T-helper 17 cell (primary cell): Measurements from ENCODE around the gene GHDC. TPM values are rescaled to one million over a fixed set of nuclear protein-coding genes. Genes with fewer than 3 reads are reported as not detected.

Source experiments
- ATAC-seq: fragments of 150-1000 bp; cut with Tn5 transposase; 2 replicates; pipeline ENCODE4 v1.10.0; 2021; ENCODE audit warnings: mild to moderate bottlenecking, moderate library complexity
- DNase-seq, 3 donors: peaks; one replicate each; pipeline versions ENCODE4 v3.0.0 to v3.0.0-alpha.2; 2020 to 2021
- H3K9me3 ChIP-seq: one replicate; pipeline ENCODE4 v1.7.0; 2013; ENCODE audit warnings: low read length, mild to moderate bottlenecking; ENCODE audit not compliant: control insufficient read depth, poor library complexity, severe bottlenecking
- H3K27ac Mint-ChIP-seq: one replicate; pipeline ENCODE4 v1.8.0; 2022; ENCODE audit warnings: mild to moderate bottlenecking, moderate library complexity, mixed read lengths
- H3K27me3 Mint-ChIP-seq: one replicate; pipeline ENCODE4 v1.8.0; 2022; ENCODE audit warnings: mixed read lengths
- H3K36me3 Mint-ChIP-seq: one replicate; pipeline ENCODE4 v1.8.0; 2022; ENCODE audit warnings: low read depth, mixed read lengths
- H3K4me1 Mint-ChIP-seq: one replicate; pipeline ENCODE4 v1.8.0; 2022; ENCODE audit warnings: mild to moderate bottlenecking, mixed read lengths
- H3K4me3 Mint-ChIP-seq: one replicate; pipeline ENCODE4 v1.8.0; 2022; ENCODE audit warnings: mild to moderate bottlenecking, moderate library complexity, mixed read lengths
- total RNA-seq, 4 donors: library from RNA in 2 of 4; stranded (reverse) in 2 of 4; gene quantifications; one replicate each; pipeline ENCODE4 v1.2.3 and lab custom pipeline; 2022 to 2026

GHDC gene
- total RNA-seq, 2 donors from 2014 or later, result 12.4 to 13.5 TPM

DNA sequence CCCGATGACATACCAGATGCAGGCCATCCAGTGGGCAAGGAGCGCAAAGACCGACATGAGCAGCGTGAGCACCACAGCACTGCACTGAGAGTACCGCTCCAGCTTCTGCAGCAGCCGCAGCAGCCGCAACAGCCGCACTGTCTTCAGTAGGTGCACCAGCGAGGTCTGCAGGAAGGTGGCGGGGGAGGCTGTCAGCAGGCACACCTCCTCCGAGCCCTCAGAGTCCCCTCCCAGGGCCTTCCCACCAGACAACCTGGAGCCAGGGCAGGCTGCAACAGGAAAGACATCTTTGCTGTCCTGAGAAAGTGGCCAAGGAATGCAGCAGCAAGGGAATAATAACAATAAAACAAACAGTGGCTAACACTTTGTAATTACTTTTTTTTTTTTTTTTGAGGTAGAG is 22.5 kb downstream of the GHDC start:
- no peaks in the 10 kb centered on the region for H3K9me3 ChIP-seq
- ATAC-seq (no peak), DNase-seq (no peak)
- Mint-ChIP-seq H3K36me3 (peaks cover 2% of the 10 kb centered on the region), H3K27me3 (peaks cover 5% of the 10 kb centered on the region), H3K4me1 (peaks cover 13% of the 10 kb centered on the region), H3K4me3 (no peak overlapping the region), H3K27ac (no peak overlapping the region)

DNA sequence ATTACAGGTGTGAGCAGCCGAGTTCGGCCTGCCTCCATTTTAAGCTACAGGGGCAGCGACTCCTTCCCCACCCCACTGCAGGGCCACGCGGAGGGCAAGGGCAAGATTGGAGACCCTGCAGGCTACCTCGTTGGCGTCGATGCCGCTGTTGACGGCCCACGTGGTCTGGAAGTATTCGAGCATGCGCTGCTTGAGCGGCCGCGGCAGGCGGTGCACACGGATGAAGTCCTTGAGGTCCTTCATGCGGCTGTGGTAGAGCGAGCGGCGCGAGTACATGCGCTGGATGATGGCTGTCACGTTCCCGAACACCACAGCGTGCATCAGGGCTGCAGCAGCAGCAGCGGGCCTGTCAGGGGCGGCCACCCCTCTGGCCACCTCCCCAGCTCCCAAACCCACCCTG is 24.9 kb downstream of the GHDC start:
- no peak overlapping the region for H3K4me3 Mint-ChIP-seq
- no peaks in the 10 kb centered on the region for H3K27me3 Mint-ChIP-seq
- H3K27ac Mint-ChIP-seq, result no peak overlapping the region
- H3K36me3 Mint-ChIP-seq, result peaks cover 2% of the 10 kb centered on the region
- H3K9me3 ChIP-seq, result no peaks in the 10 kb centered on the region
- ATAC-seq, result no peak
- no peak for DNase-seq
- peaks cover 9% of the 10 kb centered on the region for H3K4me1 Mint-ChIP-seq

DNA sequence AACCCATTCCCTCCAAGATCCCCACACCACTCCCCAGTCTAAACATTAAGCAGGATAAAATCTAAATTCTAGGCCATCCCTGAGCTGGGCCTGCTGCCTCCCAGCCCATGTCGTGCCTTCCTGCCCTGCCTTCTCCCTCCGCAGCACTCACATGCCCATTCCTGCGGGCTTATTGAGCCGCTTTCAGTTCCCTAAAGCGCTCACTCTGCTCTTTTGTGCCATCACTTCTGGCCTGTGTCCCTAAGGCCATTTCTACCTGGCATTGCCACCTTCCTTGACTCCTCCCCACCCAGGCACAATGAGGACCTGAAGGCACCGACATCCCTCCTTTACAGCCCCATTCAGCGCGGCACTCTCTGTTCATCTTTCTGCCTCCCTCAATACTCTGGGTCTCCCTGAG is 26.5 kb downstream of the GHDC start:
- no peaks in the 10 kb centered on the region for H3K27me3 Mint-ChIP-seq
- H3K9me3 ChIP-seq, result no peaks in the 10 kb centered on the region
- ATAC-seq, result no peak
- peaks cover 2% of the 10 kb centered on the region for H3K36me3 Mint-ChIP-seq
- H3K27ac Mint-ChIP-seq, result no peak overlapping the region
- no peak for DNase-seq
- peaks cover 12% of the 10 kb centered on the region for H3K4me1 Mint-ChIP-seq
- H3K4me3 Mint-ChIP-seq, result no peak overlapping the region

DNA sequence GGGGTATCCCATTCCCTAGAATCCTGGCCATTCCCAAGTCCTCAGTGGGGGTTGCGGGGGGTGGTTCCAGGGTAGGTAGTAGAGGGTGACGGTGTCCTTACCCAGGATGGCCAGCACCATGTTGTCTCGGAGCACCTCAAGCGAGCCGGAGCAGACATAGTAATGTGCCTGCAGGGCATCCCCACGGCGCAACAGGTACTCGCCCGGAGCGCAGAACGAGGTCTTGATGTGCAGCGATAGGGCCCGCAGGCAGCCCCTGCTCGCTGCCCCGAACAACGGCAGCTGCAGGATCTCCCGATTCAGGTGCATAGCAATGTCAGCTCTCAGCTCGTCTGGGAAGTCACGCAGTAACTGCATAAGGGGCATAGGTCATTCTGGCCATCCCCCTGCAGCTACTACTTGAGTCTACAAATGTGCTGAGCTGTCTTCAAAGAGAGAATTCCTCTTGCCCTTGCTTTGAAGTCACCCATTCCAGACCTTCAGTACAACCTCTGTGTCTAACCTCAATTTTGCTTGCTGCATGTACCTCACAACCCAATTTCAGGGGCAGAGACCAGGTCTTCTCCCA is 28.0 kb downstream of the GHDC start:
- no peak for ATAC-seq
- no peak overlapping the region for H3K27ac Mint-ChIP-seq
- H3K4me3 Mint-ChIP-seq, result no peak overlapping the region

DNA sequence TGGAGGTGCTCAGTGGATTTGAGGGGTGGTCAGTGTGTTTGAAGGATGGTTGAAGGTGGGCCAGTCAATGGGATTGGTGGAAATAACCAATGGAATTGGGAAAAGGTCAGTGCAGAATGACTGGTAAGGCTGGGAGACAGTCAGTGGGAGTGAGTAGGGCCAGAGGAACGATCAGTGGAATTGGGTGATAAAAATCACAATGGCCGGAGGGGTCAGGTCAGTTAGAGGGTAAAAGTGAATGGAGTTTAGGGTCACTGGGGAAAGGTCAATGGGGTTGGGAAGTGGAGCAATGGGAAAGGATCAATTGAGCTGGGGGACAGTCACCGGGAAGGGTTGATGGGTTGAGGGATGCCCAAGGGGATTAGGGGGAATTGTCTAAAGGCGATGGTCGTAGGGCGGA is 28.5 kb downstream of the GHDC start:
- Mint-ChIP-seq H3K27ac (no peak overlapping the region), H3K4me3 (no peak overlapping the region), H3K27me3 (no peaks in the 10 kb centered on the region), H3K4me1 (peaks cover 12% of the 10 kb centered on the region), H3K36me3 (peaks cover 2% of the 10 kb centered on the region)
- H3K9me3 ChIP-seq, result no peaks in the 10 kb centered on the region
- DNase-seq (no peak), ATAC-seq (no peak)

More for the DNA sequence above, 28.0 kb downstream of the GHDC start:
- no peaks in the 10 kb centered on the region for H3K9me3 ChIP-seq
- Mint-ChIP-seq H3K4me1 (peaks cover 12% of the 10 kb centered on the region), H3K27me3 (no peaks in the 10 kb centered on the region), H3K36me3 (peaks cover 2% of the 10 kb centered on the region)
- DNase-seq, result no peak

DNA sequence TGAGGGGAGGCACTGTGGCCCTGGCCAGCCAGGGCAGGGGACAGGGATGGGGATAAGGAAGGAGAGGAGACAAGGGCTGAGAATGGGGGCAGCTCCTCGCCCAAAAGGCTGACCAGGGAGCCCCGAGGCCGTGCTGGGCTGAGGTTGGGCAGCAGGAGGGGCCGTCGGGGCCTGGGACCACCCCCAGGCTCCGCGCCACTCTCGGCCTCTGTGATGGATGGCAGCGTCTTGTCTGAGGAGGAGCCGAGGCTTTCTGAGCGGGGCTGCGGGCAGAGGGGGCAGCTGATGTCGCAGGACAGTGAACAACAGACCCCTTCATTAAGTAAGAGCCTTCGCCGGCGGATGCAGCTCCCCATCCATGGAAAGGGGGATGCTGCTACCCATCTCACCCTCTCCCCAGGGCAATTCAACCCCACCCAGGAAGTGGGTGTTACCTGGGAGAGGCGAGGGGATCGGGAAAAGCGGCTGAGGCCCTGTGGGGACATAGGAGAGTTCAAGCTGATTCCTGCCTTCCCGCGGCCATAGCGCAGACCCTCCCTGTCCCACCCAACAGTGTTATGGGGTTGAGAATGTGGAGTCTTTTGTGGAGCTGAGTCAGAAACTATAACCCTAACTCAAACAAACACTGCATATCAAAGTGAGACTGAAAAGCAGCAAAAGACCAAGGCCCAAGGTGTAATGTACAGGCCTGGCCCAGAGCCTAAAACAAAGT is 30.4 kb downstream of the GHDC start:
- DNase-seq, result no peak
- peaks cover 12% of the 10 kb centered on the region for H3K4me1 Mint-ChIP-seq
- ATAC-seq, result no peak
- no peak overlapping the region for H3K4me3 Mint-ChIP-seq
- no peaks in the 10 kb centered on the region for H3K9me3 ChIP-seq
- no peaks in the 10 kb centered on the region for H3K27me3 Mint-ChIP-seq
- no peak overlapping the region for H3K27ac Mint-ChIP-seq
- H3K36me3 Mint-ChIP-seq, result no peaks in the 10 kb centered on the region

DNA sequence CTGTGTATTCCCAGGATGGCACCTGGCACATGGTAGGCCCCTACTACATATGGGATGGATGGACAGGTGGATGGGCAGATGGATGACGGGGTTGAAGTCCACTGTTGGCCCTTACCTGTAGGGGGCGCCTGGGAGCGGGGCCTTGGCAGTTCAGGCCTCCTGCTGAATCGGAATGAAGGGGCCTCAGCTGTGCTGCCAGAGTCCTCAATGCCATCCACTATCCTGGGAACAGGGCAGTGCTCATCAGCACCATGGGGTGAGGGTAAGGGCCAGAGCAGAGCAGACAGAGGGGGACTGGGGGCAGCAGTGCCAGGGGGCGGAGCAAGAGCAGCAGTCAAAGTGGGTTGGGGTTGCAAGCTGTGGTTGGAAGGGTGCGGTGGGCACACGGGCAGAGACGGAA is 31.2 kb downstream of the GHDC start:
- no peak overlapping the region for H3K27ac Mint-ChIP-seq
- ATAC-seq, result peak; percentile 32
- H3K9me3 ChIP-seq, result no peaks in the 10 kb centered on the region
- no peak for DNase-seq
- H3K4me3 Mint-ChIP-seq, result peak overlapping the region; percentile 33
- peaks cover 12% of the 10 kb centered on the region for H3K4me1 Mint-ChIP-seq
- H3K36me3 Mint-ChIP-seq, result no peaks in the 10 kb centered on the region
- no peaks in the 10 kb centered on the region for H3K27me3 Mint-ChIP-seq

DNA sequence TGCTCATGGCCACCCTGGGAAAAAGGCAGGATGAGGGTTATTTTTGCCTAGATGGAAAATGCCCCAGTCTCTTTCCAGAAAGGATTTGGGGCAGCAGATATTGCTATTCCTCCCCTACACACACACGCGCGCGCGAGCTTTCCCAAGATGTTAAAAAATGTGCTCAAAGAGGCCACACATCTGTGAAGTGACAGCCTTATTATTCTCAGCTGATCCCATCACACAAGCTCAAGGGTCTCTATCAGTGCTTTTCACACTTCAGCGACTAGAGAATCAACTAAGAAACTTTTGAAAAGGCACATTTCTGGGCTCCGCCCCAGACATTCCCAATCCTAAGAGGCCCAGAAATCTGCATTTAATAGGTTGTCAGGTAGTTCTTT is 33.8 kb downstream of the GHDC start:
- no peak overlapping the region for H3K27ac Mint-ChIP-seq
- DNase-seq (no peak), ATAC-seq (no peak)
- H3K9me3 ChIP-seq, result no peaks in the 10 kb centered on the region
- peaks cover 4% of the 10 kb centered on the region for H3K4me1 Mint-ChIP-seq
- H3K36me3 Mint-ChIP-seq, result no peaks in the 10 kb centered on the region
- H3K4me3 Mint-ChIP-seq, result no peak overlapping the region
- no peaks in the 10 kb centered on the region for H3K27me3 Mint-ChIP-seq

DNA sequence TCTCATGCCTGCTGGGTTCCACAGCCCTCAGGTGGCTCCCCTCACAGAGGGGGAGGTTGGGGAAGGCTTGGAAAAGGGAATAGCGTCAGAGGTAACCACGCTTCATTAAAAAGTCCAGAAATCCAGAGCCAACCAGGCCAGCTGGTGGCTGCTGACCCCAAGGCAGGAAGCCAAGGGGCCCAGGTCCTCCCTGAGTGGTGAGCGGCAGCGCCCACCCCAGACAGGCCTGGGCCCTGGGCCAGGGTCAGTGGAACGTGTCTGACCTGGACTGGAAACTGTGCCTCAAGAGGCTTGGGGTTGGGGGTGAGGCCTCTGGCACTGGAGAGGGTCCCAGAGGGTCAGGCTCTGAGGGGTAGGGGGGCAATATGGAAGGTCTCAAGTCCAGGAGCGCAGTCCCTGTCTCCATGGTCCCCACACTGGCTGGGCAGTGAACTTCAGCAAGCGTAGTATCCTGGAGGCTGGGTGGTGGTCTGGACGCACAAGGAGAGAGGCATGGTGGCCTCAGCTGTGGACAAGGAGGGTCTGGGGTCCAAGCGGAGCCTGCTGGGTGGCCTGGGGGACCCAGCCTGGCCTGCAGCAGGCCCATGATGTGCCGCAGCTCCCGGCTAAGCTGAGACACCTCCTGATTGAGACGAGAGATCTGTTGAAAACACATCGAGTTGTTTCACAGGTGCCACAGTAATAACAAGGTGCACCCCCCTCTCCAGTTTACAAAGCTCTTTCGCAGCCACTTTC is 34.3 kb downstream of the GHDC start:
- Mint-ChIP-seq H3K4me3 (no peak overlapping the region), H3K27ac (no peak overlapping the region), H3K4me1 (peaks cover 4% of the 10 kb centered on the region), H3K27me3 (no peaks in the 10 kb centered on the region), H3K36me3 (no peaks in the 10 kb centered on the region)
- no peak for ATAC-seq
- DNase-seq, result no peak
- H3K9me3 ChIP-seq, result no peaks in the 10 kb centered on the region

DNA sequence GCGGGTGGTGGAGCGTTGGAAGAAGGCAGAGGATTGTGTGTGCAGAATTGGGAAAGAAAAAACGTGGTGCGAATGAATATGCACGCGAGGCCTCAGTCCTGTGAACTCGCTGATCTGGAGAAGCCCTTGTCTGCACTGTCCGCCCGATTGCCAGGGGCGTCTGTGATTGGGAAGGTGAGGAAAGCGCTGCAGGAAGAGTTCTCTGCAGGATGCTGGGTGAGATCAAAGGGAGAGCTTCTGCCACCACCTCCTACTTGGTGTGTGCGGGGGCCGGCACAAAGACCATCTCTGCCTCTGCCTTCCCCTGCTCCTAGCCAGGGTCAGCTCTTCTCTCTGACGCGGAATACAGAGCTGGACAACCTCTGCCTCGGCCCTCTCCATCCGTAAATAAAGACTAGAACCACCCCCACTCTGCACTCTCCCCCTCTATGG is 38.7 kb downstream of the GHDC start:
- Mint-ChIP-seq H3K27me3 (no peaks in the 10 kb centered on the region), H3K4me1 (peaks cover 23% of the 10 kb centered on the region), H3K4me3 (peak overlapping the region; percentile 95), H3K27ac (peak overlapping the region; percentile 95), H3K36me3 (peaks cover 2% of the 10 kb centered on the region)
- no peaks in the 10 kb centered on the region for H3K9me3 ChIP-seq
- ATAC-seq (no peak), DNase-seq (no peak)

DNA sequence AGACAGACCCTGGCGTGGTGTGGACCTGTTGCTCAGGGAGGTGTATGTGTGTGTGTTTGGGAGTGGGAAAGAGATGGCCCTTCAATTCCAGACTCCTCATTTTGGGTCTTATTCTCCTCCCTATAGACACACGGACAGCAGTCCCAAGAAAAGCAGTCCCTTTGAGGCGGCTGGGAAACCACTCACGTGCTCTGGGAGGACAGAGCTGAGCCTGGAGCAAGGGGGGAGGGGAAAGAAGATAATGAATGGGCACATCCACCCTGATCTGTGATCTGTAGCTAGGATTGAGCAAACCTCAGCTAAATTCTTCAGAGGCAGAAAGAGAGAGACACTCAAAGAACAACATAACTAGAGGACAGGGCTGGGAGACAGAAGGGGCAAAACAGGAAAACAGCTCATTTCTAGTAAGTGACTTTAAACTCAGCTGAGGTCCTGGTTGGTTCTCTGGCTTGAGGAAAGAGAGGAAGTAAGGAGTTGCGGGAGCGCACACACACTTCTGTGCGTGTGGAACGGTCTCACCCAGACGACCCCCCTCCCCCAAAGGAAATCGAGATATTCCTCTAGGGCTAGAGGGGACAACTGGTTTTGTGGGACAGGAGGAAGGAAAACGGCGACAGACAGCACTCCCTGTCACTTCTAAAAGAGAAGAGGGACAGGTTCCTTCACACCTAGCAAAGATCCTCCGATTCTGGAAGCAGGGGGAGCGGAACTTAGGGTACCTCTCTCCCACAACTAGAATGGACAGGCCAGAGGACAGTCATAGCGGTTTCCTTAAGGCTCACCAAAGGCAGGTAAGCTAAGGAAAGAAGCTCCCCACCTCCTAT is 40.2 kb downstream of the GHDC start:
- H3K9me3 ChIP-seq, result no peaks in the 10 kb centered on the region
- ATAC-seq (no peak), DNase-seq (no peak)
- Mint-ChIP-seq H3K4me1 (peaks cover 23% of the 10 kb centered on the region), H3K4me3 (peak overlapping the region; percentile 95), H3K27me3 (no peaks in the 10 kb centered on the region), H3K36me3 (peaks cover 2% of the 10 kb centered on the region), H3K27ac (peak overlapping the region; percentile 95)

DNA sequence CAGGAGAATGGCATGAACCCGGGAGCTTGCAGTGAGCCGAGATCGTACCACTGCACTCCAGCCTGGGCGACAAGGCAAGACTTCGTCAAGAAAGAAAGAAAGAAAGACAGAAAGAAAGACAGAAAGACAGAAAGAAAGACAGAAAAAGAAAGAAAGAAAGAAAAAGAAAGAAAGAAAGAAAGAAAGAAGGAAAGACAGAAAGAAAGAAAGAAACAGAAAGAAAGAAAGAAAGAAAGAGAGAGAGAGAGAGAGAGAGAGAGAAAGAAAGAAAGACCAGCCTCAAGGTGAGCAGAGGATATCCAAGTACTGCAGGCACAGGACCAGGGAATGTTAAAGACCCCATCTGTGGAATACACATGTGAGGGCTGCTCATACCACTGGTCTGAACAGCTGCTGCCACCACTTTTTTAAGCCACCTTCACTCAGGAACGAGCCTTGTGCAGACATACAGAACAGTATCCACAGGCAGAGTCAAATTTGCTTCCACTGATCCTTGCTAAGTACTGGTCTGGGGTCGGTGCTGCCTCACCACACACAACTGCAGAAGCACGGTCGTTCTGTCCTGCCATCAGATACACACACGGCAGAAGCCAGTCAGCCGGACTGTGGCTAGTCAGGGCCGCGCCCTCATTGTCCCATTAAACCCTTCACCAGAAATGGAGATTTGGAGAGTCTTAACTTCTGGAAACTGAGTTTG is 47.2 kb downstream of the GHDC start:
- ATAC-seq (no peak), DNase-seq (no peak)
- Mint-ChIP-seq H3K27me3 (no peaks in the 10 kb centered on the region), H3K4me3 (no peak overlapping the region), H3K4me1 (peaks cover 33% of the 10 kb centered on the region), H3K36me3 (peaks cover 6% of the 10 kb centered on the region), H3K27ac (no peak overlapping the region)
- no peaks in the 10 kb centered on the region for H3K9me3 ChIP-seq
